Femur (tissue), 1 donor: ENCODE results near the gene CSNK2B.
"Not testable (repeated sequence)": the region's sequence is repeated elsewhere in the genome, so short reads cannot be mapped to it uniquely, and the experiment has no call there.

ENCODE experiments used
- DNase-seq: peaks from one replicate; pipeline ENCODE4 v3.0.0-alpha.2; 2017

The CSNK2B gene

GRCh38 chr6:31691078-31691463 lies 25.2 kb downstream of the CSNK2B start:
- no peak for DNase-seq

- no peak for DNase-seq
These were observed 25.8 kb downstream of the CSNK2B start for GRCh38 chr6:31691564-31692108.

- no peak for DNase-seq
These were observed 26.5 kb downstream of the CSNK2B start for GRCh38 chr6:31692353-31692752.

GRCh38 chr6:31692886-31693285 lies 27.0 kb downstream of the CSNK2B start:
- DNase-seq = no peak

GRCh38 chr6:31693535-31693934 lies 27.7 kb downstream of the CSNK2B start:
- no peak for DNase-seq

- DNase-seq = no peak
These were observed 31.7 kb downstream of the CSNK2B start for GRCh38 chr6:31697555-31697954.

- DNase-seq = no peak
These were observed 35.0 kb downstream of the CSNK2B start for GRCh38 chr6:31700740-31701401.

- peak; percentile 72 for DNase-seq
These were observed 36.0 kb downstream of the CSNK2B start for GRCh38 chr6:31701666-31702404.

- no peak for DNase-seq
These were observed 36.5 kb downstream of the CSNK2B start for GRCh38 chr6:31702405-31702818.

- peak; percentile 99 for DNase-seq
These were observed 37.2 kb downstream of the CSNK2B start, which contains the start of gene ABHD16A for GRCh38 chr6:31702819-31703716. Gene ABHD16A, minus strand, starts transcription at chr6:31703324. Its CDS starts 43 bp downstream, at chr6:31703281.

- DNase-seq = no peak
These were observed 40.1 kb downstream of the CSNK2B start for GRCh38 chr6:31705931-31706330.

- no peak for DNase-seq
These were observed 40.7 kb downstream of the CSNK2B start, which contains the start of gene LY6G6F for GRCh38 chr6:31706599-31706998. Gene LY6G6F, plus strand, starts transcription at chr6:31706866. Its CDS starts 41 bp downstream, at chr6:31706907.

- DNase-seq = no peak
These were observed 41.8 kb downstream of the CSNK2B start for GRCh38 chr6:31707701-31708100.

- no peak for DNase-seq
These were observed 42.3 kb downstream of the CSNK2B start for GRCh38 chr6:31708224-31708623.

- not testable (repeated sequence) for DNase-seq
These were observed 43.3 kb downstream of the CSNK2B start for GRCh38 chr6:31709157-31709556.

GRCh38 chr6:31710523-31711219 lies 44.8 kb downstream of the CSNK2B start:
- no peak for DNase-seq

GRCh38 chr6:31711233-31711632 lies 45.4 kb downstream of the CSNK2B start:
- DNase-seq = no peak

- no peak for DNase-seq
These were observed 46.4 kb downstream of the CSNK2B start for GRCh38 chr6:31712296-31712695.

- DNase-seq = no peak
These were observed 47.6 kb downstream of the CSNK2B start for GRCh38 chr6:31713465-31713864.

- no peak for DNase-seq
These were observed 48.3 kb downstream of the CSNK2B start for GRCh38 chr6:31713991-31714684.
